ENCODE data around the gene MOB1B. TPM values are rescaled to one million over a fixed set of nuclear protein-coding genes. Genes with fewer than 3 reads are reported as not detected.
A peak's percentile ranks its signal among the peaks of the same experiment; 100 is the strongest.
"Not testable (repeated sequence)": the region's sequence is repeated elsewhere in the genome, so short reads cannot be mapped to it uniquely, and the experiment has no call there.

Gene MOB1B
- total RNA-seq, 1 donor from 2014 or later: 22.1 TPM

DNA sequence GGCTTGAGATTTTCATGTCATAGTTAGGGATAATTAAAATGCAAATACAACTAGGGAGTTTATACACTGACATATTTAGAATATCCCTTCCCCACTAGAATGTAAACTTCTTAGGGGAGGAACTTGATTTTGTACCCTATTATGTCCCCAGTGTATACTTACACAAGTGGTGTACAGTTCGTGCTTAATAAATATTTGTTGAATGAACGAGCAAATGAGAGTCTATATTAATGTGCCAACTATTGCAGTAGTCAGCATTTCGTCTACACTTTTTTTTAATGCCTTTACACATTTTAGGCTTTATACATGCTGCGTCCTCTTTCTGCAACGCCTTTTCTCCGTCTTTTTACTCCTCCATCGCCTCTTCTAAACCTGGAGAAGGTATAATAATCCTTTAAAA lies 8.4 kb upstream of the MOB1B start:
- Mint-ChIP-seq H3K4me1 (ENCODE audit: low read depth) (no peaks in the 10 kb centered on the region), H3K27ac (no peak overlapping the region), H3K4me3 (no peak overlapping the region), H3K27me3 (ENCODE audit: insufficient read depth) (no peaks in the 10 kb centered on the region), H3K36me3 (ENCODE audit: low read depth) (no peaks in the 10 kb centered on the region), H3K9me3 (no peaks in the 10 kb centered on the region)
- DNase-seq (ENCODE audit: low spot score): no peak
- intact Hi-C loops (cut with micrococcal nuclease): no loop called here

DNA sequence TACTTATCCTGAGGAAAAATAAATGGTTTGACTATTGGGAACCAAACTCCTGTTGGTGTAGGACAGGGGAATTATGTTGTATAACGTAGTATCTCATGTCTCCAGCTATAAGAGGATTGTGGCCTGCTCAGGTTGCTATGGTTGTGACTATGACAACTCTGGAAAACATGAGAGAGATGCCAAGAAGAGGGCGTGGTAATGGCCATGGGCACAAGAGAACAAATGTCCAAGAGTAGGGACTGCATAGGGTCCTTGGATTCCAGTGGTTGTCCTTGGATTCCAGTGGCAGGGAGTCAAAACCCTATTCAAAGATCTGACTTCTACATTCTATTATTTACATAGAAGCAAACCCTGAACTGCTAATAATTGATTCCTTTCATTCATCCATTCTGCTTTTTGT lies 6.8 kb upstream of the MOB1B start:
- H3K36me3 Mint-ChIP-seq (ENCODE audit: low read depth): no peaks in the 10 kb centered on the region
- H3K27ac Mint-ChIP-seq: no peak overlapping the region
- intact Hi-C loops (cut with micrococcal nuclease): no loop called here
- no peaks in the 10 kb centered on the region for H3K27me3 Mint-ChIP-seq (ENCODE audit: insufficient read depth)
- H3K4me3 Mint-ChIP-seq: no peak overlapping the region
- H3K4me1 Mint-ChIP-seq (ENCODE audit: low read depth): no peaks in the 10 kb centered on the region
- no peak for DNase-seq (ENCODE audit: low spot score)
- H3K9me3 Mint-ChIP-seq: no peaks in the 10 kb centered on the region

DNA sequence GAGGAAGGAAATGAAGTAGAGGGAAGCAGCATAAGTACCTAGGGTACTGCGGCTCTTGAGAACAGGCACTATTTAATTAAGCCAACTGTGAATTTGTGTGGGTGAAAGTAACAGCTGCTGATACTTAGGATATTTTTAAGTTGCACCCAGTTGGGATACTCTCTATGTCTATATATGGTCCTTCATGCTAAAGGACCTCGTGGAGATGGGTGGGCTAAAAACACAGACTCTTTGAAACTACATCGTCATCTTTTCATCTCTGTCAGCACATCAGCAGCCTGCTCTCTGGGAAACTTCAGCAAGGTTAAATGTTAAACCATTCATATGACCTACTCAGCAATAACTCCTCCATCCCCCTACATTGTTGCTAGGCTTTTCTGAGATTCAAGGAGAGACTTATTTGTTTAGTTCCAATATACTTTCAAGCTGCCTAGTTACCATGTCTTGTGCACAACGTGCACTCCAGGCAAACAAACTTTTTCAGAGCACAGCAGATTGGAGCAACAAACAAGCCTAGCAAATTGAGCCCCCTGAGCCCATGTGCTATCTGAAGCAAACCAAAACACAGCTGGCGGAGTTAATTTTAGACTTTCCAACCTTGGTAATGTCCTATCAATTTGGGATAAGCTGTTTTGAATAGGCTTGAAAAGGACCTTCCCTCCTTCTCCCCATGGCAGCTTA lies 6.2 kb upstream of the MOB1B start:
- intact Hi-C loops (cut with micrococcal nuclease): no loop called here
- no peak for DNase-seq (ENCODE audit: low spot score)
- H3K4me3 Mint-ChIP-seq: no peak overlapping the region
- H3K27me3 Mint-ChIP-seq (ENCODE audit: insufficient read depth): no peaks in the 10 kb centered on the region
- H3K36me3 Mint-ChIP-seq (ENCODE audit: low read depth): no peaks in the 10 kb centered on the region
- no peaks in the 10 kb centered on the region for H3K4me1 Mint-ChIP-seq (ENCODE audit: low read depth)
- no peak overlapping the region for H3K27ac Mint-ChIP-seq
- H3K9me3 Mint-ChIP-seq: no peaks in the 10 kb centered on the region

DNA sequence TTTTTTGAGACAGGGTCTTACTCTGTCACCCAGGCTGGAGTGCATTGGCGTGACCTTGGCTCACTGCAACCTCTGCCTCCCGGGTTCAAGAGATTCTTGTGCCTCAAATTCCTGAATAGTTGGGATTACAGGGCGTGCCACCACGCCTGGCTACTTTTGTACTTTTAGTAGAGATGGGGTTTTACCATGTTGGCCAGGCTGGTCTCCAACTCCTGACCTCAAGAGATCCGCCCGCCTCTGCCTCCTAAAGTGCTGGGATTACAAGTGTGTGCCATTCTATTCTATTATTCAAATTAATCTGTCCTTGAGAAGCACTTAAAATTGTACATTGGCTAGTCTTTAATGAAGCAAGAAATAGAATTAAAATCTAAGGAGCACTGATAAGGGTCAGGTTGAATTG lies 3.6 kb upstream of the MOB1B start:
- H3K27me3 Mint-ChIP-seq (ENCODE audit: insufficient read depth); DNase-seq (ENCODE audit: low spot score); intact Hi-C loops (cut with micrococcal nuclease); H3K9me3 Mint-ChIP-seq; H3K4me3 Mint-ChIP-seq; H3K27ac Mint-ChIP-seq; H3K36me3 Mint-ChIP-seq (ENCODE audit: low read depth): not testable (repeated sequence)
- H3K4me1 Mint-ChIP-seq (ENCODE audit: low read depth): peaks cover 15% of the 10 kb centered on the region

DNA sequence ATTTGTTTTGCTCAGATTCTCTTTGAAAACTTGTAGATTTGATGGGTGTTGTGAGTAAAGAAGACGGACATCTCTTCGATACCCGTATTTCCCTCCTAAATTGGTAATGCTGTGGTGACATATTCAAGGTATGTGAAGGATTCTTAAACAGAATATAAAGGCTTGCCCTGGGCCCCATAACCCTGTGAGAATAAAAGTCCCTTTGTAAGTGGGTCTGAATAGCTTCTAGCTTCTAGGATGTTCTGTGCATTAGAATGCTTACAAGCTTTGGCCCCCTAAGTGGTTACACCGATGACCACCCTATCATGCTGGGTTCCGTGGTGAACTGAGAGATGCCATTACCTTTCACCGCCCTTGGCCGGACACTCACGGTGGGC lies 574 bp upstream of the MOB1B start:
- no peak for DNase-seq (ENCODE audit: low spot score)
- intact Hi-C loops (cut with micrococcal nuclease): loop anchor here (5.0 kb wide), 1 partner anchor 84 kb away; no protein-coding TSS in a partner anchor
- Mint-ChIP-seq H3K4me3 (peak overlapping the region; percentile 98), H3K27ac (peak overlapping the region; percentile 93), H3K4me1 (ENCODE audit: low read depth) (peaks cover 25% of the 10 kb centered on the region), H3K9me3 (no peaks in the 10 kb centered on the region), H3K36me3 (ENCODE audit: low read depth) (peaks cover 10% of the 10 kb centered on the region), H3K27me3 (ENCODE audit: insufficient read depth) (no peaks in the 10 kb centered on the region)

DNA sequence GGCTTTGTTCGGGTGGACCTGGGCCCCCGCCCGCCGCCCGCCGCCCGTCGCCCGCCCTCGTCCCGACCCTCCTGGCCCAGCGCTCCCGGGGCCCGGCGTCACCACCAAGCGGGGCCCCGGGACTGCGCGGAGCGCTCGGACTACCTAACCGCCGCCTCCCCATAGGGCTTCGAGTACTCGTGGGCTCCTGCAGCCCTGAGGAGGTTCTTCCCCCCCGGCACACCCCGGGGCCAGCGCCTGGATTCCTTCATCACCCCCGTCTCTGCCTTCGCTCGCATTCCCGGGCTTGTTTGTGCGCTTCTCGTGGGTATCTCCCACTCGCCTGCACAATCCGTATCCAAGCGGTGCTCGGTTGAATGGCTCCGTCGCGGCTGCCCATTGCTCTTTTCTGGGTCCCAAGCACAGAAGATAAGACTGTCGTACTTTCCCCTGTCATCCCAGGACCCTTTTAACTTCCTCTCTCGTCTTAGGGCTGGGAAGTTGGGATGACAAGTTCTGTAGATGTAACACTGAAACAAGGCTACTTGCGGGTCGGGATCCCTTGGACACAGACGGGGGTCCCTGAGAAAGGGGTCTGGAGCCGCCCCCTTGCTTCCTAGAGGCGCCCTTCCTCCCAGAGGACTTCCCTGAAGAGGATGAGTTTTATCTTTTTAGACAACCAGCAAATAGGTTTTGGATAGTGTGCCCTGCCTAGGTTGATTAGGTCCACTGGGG lies 565 bp downstream of the MOB1B start:
- Mint-ChIP-seq H3K9me3 (no peaks in the 10 kb centered on the region), H3K4me1 (ENCODE audit: low read depth) (peaks cover 25% of the 10 kb centered on the region), H3K36me3 (ENCODE audit: low read depth) (peaks cover 13% of the 10 kb centered on the region), H3K27me3 (ENCODE audit: insufficient read depth) (no peaks in the 10 kb centered on the region), H3K27ac (peak overlapping the region; percentile 93), H3K4me3 (peak overlapping the region; percentile 98)
- DNase-seq (ENCODE audit: low spot score): no peak
- intact Hi-C loops (cut with micrococcal nuclease): loop anchor here (1.0 to 5.0 kb wide), 8 partner anchors 25 to 214 kb away; partner anchors contain the start of genes DCK, GRSF1 and UTP3

DNA sequence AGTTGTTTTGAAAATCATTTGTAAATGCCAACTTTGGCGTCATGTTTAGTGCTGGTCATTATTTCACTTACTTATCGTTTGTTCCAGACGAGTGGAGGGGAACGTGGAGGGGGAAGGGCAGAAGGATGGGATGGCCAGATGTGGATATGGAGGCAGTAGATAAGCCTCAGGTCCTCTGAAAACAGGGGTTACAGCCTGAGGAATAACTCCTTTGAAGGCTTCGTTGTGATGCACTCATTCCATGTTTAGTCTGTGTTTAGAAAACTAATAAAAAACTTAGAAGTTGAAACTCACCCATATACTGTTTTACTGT lies 1.1 kb downstream of the MOB1B start:
- H3K4me1 Mint-ChIP-seq (ENCODE audit: low read depth): peaks cover 25% of the 10 kb centered on the region
- H3K36me3 Mint-ChIP-seq (ENCODE audit: low read depth): peaks cover 13% of the 10 kb centered on the region
- no peak for DNase-seq (ENCODE audit: low spot score)
- peak overlapping the region; percentile 93 for H3K27ac Mint-ChIP-seq
- intact Hi-C loops (cut with micrococcal nuclease): loop anchor here (5.0 kb wide), 1 partner anchor 86 kb away; no protein-coding TSS in a partner anchor
- H3K4me3 Mint-ChIP-seq: peak overlapping the region; percentile 98
- H3K27me3 Mint-ChIP-seq (ENCODE audit: insufficient read depth): no peaks in the 10 kb centered on the region
- H3K9me3 Mint-ChIP-seq: no peaks in the 10 kb centered on the region

DNA sequence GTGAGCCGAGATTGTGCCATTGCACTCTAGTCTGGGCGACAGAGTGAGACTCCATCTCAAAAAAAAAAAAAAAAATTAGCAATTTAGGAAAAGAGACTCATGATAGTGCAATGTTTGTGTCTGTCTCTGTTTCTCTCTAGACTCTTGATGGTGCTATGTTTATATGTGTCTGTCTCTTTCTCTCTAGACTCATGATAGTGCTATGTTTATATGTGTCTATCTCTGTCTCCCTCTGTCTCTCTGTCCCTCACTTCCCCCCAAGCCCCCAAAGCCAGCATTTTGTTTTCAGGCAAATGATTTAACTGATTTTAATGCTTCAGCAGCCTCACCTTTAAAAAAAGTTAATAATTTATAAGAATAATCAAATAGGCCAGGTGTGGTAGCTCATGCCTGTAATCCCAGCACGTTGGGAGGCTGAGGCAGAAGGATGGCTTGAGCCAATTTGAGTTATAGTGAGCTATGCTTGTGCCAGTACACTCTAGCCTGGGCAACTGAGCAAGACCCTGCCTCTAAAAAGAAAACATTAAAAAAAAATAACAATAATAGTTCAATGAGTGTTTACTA lies 6.9 kb downstream of the MOB1B start:
- Mint-ChIP-seq H3K9me3 (no peaks in the 10 kb centered on the region), H3K27ac (no peak overlapping the region), H3K4me1 (ENCODE audit: low read depth) (peaks cover 5% of the 10 kb centered on the region), H3K4me3 (no peak overlapping the region), H3K36me3 (ENCODE audit: low read depth) (peaks cover 19% of the 10 kb centered on the region), H3K27me3 (ENCODE audit: insufficient read depth) (no peaks in the 10 kb centered on the region)
- no peak for DNase-seq (ENCODE audit: low spot score)
- intact Hi-C loops (cut with micrococcal nuclease): no loop called here

DNA sequence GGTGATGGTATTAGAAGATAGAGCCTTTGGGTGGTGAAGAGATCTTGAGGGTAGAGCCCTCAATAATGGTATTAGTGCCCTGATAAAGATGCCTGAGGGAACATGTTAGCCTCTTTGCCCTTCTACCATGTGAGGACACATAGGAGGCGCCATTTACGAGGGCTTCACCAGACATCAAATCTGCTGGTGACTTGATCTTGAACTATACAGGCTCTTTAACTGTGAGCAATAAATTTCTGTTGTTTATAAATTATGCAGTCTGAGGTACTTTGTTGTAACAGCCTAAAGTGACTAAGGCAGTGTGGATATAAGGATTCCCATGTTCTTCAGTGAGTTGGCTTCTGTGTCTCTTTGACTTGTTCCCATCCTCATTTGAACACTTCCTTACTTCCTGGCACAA lies 11.8 kb downstream of the MOB1B start:
- Mint-ChIP-seq H3K4me3 (no peak overlapping the region), H3K9me3 (no peaks in the 10 kb centered on the region), H3K36me3 (ENCODE audit: low read depth) (peaks cover 11% of the 10 kb centered on the region), H3K27me3 (ENCODE audit: insufficient read depth) (no peaks in the 10 kb centered on the region), H3K4me1 (ENCODE audit: low read depth) (peaks cover 7% of the 10 kb centered on the region), H3K27ac (no peak overlapping the region)
- DNase-seq (ENCODE audit: low spot score): no peak
- intact Hi-C loops (cut with micrococcal nuclease): no loop called here

DNA sequence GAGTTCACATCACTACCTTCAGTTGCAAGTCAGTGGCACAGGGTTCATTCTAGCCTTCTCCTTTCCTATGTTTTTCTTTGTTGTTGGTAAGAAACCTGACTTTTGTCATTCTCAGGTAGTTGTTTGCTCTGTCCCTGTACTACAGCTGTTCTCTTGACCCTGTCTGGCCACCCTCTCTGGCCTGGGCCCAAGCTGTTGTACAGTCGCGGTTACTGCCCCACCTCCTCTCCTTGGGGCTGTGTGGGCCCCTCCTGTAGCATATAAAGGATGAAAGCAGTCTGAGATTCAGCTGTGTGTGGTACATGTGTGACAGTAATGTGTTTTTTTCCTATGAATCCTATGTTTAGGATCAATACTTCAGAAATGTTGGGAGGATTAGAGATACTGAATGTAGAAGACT lies 12.5 kb downstream of the MOB1B start:
- intact Hi-C loops (cut with micrococcal nuclease): no loop called here
- H3K4me3 Mint-ChIP-seq: no peak overlapping the region
- H3K27me3 Mint-ChIP-seq (ENCODE audit: insufficient read depth): no peaks in the 10 kb centered on the region
- no peaks in the 10 kb centered on the region for H3K9me3 Mint-ChIP-seq
- no peak for DNase-seq (ENCODE audit: low spot score)
- peaks cover 11% of the 10 kb centered on the region for H3K36me3 Mint-ChIP-seq (ENCODE audit: low read depth)
- peaks cover 7% of the 10 kb centered on the region for H3K4me1 Mint-ChIP-seq (ENCODE audit: low read depth)
- H3K27ac Mint-ChIP-seq: no peak overlapping the region

DNA sequence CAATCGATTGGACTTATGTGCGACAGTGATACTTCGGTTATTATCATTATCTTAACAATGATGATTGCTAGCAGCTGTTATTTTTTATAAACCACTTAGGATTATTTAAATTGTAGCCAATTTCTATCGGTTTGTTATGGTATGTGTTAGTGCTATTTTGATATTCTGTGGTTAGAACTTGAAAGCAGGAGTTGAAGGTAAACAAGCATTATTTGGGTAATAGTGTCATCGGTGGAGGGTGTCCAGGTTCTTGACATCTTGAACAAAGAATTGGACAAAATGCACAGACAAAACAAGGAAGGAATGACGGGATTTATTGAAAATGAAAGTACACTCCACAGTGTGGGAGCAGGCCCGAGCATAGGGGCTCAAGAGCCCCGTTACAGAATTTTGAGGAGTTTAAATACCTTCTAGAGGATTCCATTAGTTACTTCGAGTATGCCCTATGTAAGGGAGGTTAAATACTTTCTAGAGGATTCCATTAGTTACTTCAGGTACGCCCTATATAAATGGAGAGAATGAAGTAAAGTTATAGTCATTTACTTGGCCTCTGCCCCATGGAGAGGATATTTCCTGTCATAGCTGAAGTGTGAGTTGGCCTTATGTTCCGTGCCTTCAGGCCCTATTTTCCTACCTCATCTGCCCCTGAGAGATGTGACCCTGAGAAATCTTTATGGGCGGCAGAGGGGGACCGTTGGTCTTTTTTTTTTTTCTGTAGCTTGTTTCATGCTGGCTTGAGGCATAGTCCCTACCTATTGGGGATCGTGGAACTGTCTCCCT lies 13.1 kb downstream of the MOB1B start:
- no peak overlapping the region for H3K4me3 Mint-ChIP-seq
- peaks cover 2% of the 10 kb centered on the region for H3K9me3 Mint-ChIP-seq
- intact Hi-C loops (cut with micrococcal nuclease): no loop called here
- no peaks in the 10 kb centered on the region for H3K27me3 Mint-ChIP-seq (ENCODE audit: insufficient read depth)
- H3K27ac Mint-ChIP-seq: no peak overlapping the region
- peaks cover 7% of the 10 kb centered on the region for H3K4me1 Mint-ChIP-seq (ENCODE audit: low read depth)
- H3K36me3 Mint-ChIP-seq (ENCODE audit: low read depth): peaks cover 14% of the 10 kb centered on the region
- no peak for DNase-seq (ENCODE audit: low spot score)

DNA sequence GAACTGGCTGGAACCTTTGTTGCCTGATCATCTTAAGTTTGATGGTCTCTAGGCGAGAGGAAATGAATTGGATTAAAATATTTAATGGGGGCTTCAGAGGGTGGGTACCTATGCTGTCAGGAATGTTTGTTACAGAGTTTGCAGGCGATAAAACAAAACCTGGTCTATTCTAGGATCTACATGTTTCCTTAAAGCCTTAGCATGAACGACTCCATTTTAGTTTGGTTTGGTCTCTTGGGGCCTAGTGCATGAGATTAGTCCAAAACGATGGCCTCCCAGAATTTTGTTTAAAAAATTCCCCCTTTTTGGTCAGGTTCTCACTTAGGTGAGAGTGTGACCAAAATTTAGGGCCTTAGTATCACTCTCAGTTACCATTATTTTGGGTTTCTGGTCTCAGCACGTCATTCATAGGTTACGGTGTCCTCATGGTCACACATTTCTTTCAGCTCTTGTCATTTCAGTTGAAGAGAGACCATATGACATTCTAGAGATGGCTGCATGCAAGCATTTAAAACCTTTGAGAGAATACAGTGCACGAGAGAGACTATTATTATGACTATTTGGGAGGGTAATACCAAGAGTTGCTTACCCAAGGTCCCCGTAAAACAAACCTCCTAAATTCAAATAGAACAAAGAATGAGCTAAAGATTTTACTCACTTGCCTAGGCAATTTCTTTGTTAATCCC lies 13.8 kb downstream of the MOB1B start:
- Mint-ChIP-seq H3K4me3 (no peak overlapping the region), H3K9me3 (peaks cover 6% of the 10 kb centered on the region), H3K27me3 (ENCODE audit: insufficient read depth) (no peaks in the 10 kb centered on the region), H3K27ac (no peak overlapping the region), H3K4me1 (ENCODE audit: low read depth) (peaks cover 7% of the 10 kb centered on the region), H3K36me3 (ENCODE audit: low read depth) (peaks cover 15% of the 10 kb centered on the region)
- no peak for DNase-seq (ENCODE audit: low spot score)
- intact Hi-C loops (cut with micrococcal nuclease): no loop called here
